Astrocyte (in vitro differentiated cells and primary cell): ENCODE results near the gene SOX30. TPM values are rescaled to one million over a fixed set of nuclear protein-coding genes. Genes with fewer than 3 reads are reported as not detected.
"Not testable (repeated sequence)": the region's sequence is repeated elsewhere in the genome, so short reads cannot be mapped to it uniquely, and the experiment has no call there.

Source experiments
- DNase-seq: peaks from one replicate; pipeline ENCODE4 v3.0.0-alpha.2; 2010; ENCODE audit warnings: low read depth
- FAIRE-seq: peaks from 2 replicates; lab custom pipeline; 2011; peaks lifted over from hg19 to GRCh38; lab: Jason Lieb, UNC
- H2AFZ ChIP-seq: 2 replicates; pipeline ENCODE4 v1.6.0; 2012; ENCODE audit warnings: low read depth, low read length, inconsistent platforms
- H3K27ac ChIP-seq: 2 replicates; pipeline ENCODE4 v1.5.1; 2011; ENCODE audit warnings: low read depth, low read length, inconsistent platforms
- H3K27me3 ChIP-seq: 2 replicates; pipeline ENCODE4 v1.6.0; 2011; ENCODE audit warnings: low read length, inconsistent platforms; ENCODE audit not compliant: insufficient read depth
- H3K36me3 ChIP-seq: 2 replicates; pipeline ENCODE4 v1.5.1; 2011; ENCODE audit warnings: low read length, inconsistent platforms; ENCODE audit not compliant: insufficient read depth
- H3K4me1 ChIP-seq: 2 replicates; pipeline ENCODE4 v1.5.1; 2011; ENCODE audit warnings: low read length, inconsistent platforms; ENCODE audit not compliant: insufficient read depth
- H3K4me2 ChIP-seq: 2 replicates; pipeline ENCODE4 v1.6.0; 2012; ENCODE audit warnings: low read length, inconsistent platforms
- H3K4me3 ChIP-seq: 2 replicates; pipeline ENCODE4 v1.5.1; 2011; ENCODE audit warnings: low read depth, mild to moderate bottlenecking, low read length, inconsistent platforms; ENCODE audit not compliant: insufficient read depth
- H3K79me2 ChIP-seq: 2 replicates; pipeline ENCODE4 v1.6.0; 2012; ENCODE audit warnings: mild to moderate bottlenecking, low read length, inconsistent platforms; ENCODE audit not compliant: insufficient read depth
- H3K9ac ChIP-seq: 2 replicates; pipeline ENCODE4 v1.6.0; 2012; ENCODE audit warnings: mild to moderate bottlenecking, low read length, inconsistent platforms
- H3K9me3 ChIP-seq: 2 replicates; pipeline ENCODE4 v1.5.1; 2012; ENCODE audit warnings: low read depth, mild to moderate bottlenecking, low read length, inconsistent platforms; ENCODE audit not compliant: insufficient read depth
- H4K20me1 ChIP-seq: 2 replicates; pipeline ENCODE4 v1.6.0; 2012; ENCODE audit warnings: low read length, inconsistent platforms; ENCODE audit not compliant: insufficient read depth
- H3K27ac Mint-ChIP-seq: one replicate; pipeline ENCODE4 v1.8.0; 2021; ENCODE audit warnings: mild to moderate bottlenecking, mixed read lengths; ENCODE audit not compliant: unreplicated experiment
- H3K27me3 Mint-ChIP-seq: one replicate; pipeline ENCODE4 v1.8.0; 2021; ENCODE audit warnings: low read depth, mixed read lengths; ENCODE audit not compliant: unreplicated experiment
- H3K36me3 Mint-ChIP-seq: one replicate; pipeline ENCODE4 v1.8.0; 2021; ENCODE audit warnings: low read depth, mixed read lengths; ENCODE audit not compliant: unreplicated experiment
- H3K4me1 Mint-ChIP-seq: one replicate; pipeline ENCODE4 v1.8.0; 2021; ENCODE audit warnings: low read depth, mixed read lengths; ENCODE audit not compliant: unreplicated experiment
- H3K4me3 Mint-ChIP-seq: one replicate; pipeline ENCODE4 v1.8.0; 2021; ENCODE audit warnings: mild to moderate bottlenecking, moderate library complexity, mixed read lengths; ENCODE audit not compliant: unreplicated experiment
- H3K9me3 Mint-ChIP-seq: one replicate; pipeline ENCODE4 v1.8.0; 2021; ENCODE audit warnings: mild to moderate bottlenecking, mixed read lengths; ENCODE audit not compliant: unreplicated experiment
- CTCF ChIP-seq: IDR thresholded peaks from 2 replicates; pipeline ENCODE4 v1.5.1; 2011; ENCODE audit warnings: low read depth, mild to moderate bottlenecking, inconsistent platforms, low read length, moderate library complexity; ENCODE audit not compliant: insufficient read depth
- EZH2 ChIP-seq: IDR thresholded peaks from 2 replicates; pipeline ENCODE4 v1.6.1; 2012; ENCODE audit warnings: mild to moderate bottlenecking, low read length, inconsistent platforms; ENCODE audit not compliant: insufficient read depth
- total RNA-seq: library from RNA; stranded (reverse); gene quantifications from 2 replicates; pipeline ENCODE4 v1.2.1, GENCODE V29; 2021

Gene SOX30
- total RNA-seq, 1 donor from 2014 or later: 0.14 TPM

- H3K27me3 Mint-ChIP-seq, H3K36me3 Mint-ChIP-seq, H3K27ac ChIP-seq, H3K27me3 ChIP-seq, H3K4me1 ChIP-seq, H3K36me3 ChIP-seq, H3K27ac Mint-ChIP-seq, H3K4me2 ChIP-seq, H3K79me2 ChIP-seq, H2AFZ ChIP-seq, H4K20me1 ChIP-seq, H3K9me3 ChIP-seq, H3K9me3 Mint-ChIP-seq, H3K4me3 Mint-ChIP-seq, H3K4me3 ChIP-seq, FAIRE-seq, DNase-seq, H3K4me1 Mint-ChIP-seq, H3K9ac ChIP-seq: not testable (repeated sequence)
Observed at GRCh38 chr5:157686276-157687197, 34.3 kb upstream of the SOX30 start.

- no peak for TF ChIP-seq CTCF
- TF ChIP-seq EZH2: no peak
- Histone ChIP-seq H3K9me3 (no peaks in the 10 kb centered on the region), H3K36me3 (no peaks in the 10 kb centered on the region), H3K79me2 (no peaks in the 10 kb centered on the region), H3K4me3 (no peak overlapping the region), H3K4me1 (no peaks in the 10 kb centered on the region), H3K4me2 (no peak overlapping the region), H2AFZ (no peak overlapping the region), H3K27me3 (no peaks in the 10 kb centered on the region), H4K20me1 (no peaks in the 10 kb centered on the region), H3K27ac (no peak overlapping the region), H3K9ac (no peak overlapping the region)
- no peak overlapping the region for H3K4me3 Mint-ChIP-seq
- DNase-seq: no peak
- FAIRE-seq: no peak
- H3K4me1 Mint-ChIP-seq: peaks cover 2% of the 10 kb centered on the region
- no peaks in the 10 kb centered on the region for H3K36me3 Mint-ChIP-seq
- no peak overlapping the region for H3K27ac Mint-ChIP-seq
- peaks cover 11% of the 10 kb centered on the region for H3K27me3 Mint-ChIP-seq
- peaks cover 4% of the 10 kb centered on the region for H3K9me3 Mint-ChIP-seq
Observed at GRCh38 chr5:157682257-157682656, 30.0 kb upstream of the SOX30 start.

GRCh38 chr5:157681048-157681447 is 28.8 kb upstream of the SOX30 start:
- no peak for TF ChIP-seq CTCF
- no peak for TF ChIP-seq EZH2

More at GRCh38 chr5:157681048-157681447, 28.8 kb upstream of the SOX30 start:
- H3K79me2 ChIP-seq: no peaks in the 10 kb centered on the region
- no peaks in the 10 kb centered on the region for H3K4me1 ChIP-seq
- no peaks in the 10 kb centered on the region for H3K9me3 ChIP-seq
- H3K36me3 ChIP-seq: no peaks in the 10 kb centered on the region
- H3K27ac ChIP-seq: no peak overlapping the region
- H3K9me3 Mint-ChIP-seq: peaks cover 4% of the 10 kb centered on the region
- H3K27me3 ChIP-seq: no peaks in the 10 kb centered on the region
- no peaks in the 10 kb centered on the region for H4K20me1 ChIP-seq
- no peak overlapping the region for H2AFZ ChIP-seq
- FAIRE-seq: no peak
- H3K4me1 Mint-ChIP-seq: no peaks in the 10 kb centered on the region
- H3K4me3 ChIP-seq: no peak overlapping the region
- no peak overlapping the region for H3K4me3 Mint-ChIP-seq
- peaks cover 16% of the 10 kb centered on the region for H3K27me3 Mint-ChIP-seq
- no peaks in the 10 kb centered on the region for H3K36me3 Mint-ChIP-seq
- H3K9ac ChIP-seq: no peak overlapping the region
- no peak overlapping the region for H3K27ac Mint-ChIP-seq
- no peak for DNase-seq
- no peak overlapping the region for H3K4me2 ChIP-seq
